Hematopoietic multipotent progenitor cell treated with erythropoietin and hydrocortisone succinate and interleukin-3 and kit ligand, for 8 days (in vitro differentiated cells): ENCODE data around the gene RAB34.

Experiments used
- DNase-seq: peaks from one replicate; pipeline ENCODE4 v3.0.0-alpha.2; 2015

RAB34 gene, protein sequence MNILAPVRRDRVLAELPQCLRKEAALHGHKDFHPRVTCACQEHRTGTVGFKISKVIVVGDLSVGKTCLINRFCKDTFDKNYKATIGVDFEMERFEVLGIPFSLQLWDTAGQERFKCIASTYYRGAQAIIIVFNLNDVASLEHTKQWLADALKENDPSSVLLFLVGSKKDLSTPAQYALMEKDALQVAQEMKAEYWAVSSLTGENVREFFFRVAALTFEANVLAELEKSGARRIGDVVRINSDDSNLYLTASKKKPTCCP

DNA sequence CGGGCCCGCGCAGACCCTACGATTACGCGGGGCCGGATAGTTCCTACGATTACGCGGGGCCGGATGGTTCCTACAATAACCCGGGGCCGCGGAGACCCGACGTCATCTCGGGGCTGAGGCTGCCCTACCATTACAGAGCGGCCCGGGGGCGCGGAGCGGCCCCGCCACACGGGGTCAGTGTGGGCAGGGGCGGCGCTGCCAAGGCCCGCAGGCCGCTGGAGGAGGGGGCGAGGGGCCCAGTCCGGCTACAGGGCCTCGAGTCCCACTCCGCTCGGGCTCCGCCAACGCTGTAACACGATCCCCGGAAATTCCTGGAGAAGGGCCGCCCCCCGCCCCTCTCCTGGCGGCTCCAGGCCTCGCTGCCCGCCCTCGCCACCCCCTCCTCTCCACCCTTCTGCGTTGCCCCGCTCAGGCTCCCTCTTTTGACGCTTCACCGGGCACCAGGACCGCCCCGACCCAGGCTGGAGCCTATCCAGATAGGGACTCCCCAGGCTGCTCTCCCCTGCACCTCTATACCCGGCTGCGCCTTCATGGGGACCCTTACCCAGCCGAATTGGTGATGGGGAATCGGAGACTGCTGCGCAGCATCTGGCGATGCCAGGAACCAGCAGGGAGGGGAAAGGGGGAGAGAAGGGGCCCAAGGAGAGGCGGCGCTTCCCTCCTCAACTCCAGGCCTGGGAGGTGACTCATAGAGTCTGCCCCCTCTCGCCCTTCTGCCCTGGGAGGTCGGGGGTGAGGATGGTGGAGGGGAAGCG lies at the start of gene RAB34:
Gene RAB34 (minus strand): TSS at position 291 of the 755 bp plus-strand sequence. CDS start 602 bp downstream, outside the sequence.
- DNase-seq, result no peak

GRCh38 chr17:28765038-28765437 lies 47.4 kb upstream of the RAB34 start:
- DNase-seq, result no peak

GRCh38 chr17:28763804-28764266 lies 46.2 kb upstream of the RAB34 start:
- peak; percentile 89 for DNase-seq

- no peak for DNase-seq
Observed at GRCh38 chr17:28763137-28763799, 45.6 kb upstream of the RAB34 start.

DNA sequence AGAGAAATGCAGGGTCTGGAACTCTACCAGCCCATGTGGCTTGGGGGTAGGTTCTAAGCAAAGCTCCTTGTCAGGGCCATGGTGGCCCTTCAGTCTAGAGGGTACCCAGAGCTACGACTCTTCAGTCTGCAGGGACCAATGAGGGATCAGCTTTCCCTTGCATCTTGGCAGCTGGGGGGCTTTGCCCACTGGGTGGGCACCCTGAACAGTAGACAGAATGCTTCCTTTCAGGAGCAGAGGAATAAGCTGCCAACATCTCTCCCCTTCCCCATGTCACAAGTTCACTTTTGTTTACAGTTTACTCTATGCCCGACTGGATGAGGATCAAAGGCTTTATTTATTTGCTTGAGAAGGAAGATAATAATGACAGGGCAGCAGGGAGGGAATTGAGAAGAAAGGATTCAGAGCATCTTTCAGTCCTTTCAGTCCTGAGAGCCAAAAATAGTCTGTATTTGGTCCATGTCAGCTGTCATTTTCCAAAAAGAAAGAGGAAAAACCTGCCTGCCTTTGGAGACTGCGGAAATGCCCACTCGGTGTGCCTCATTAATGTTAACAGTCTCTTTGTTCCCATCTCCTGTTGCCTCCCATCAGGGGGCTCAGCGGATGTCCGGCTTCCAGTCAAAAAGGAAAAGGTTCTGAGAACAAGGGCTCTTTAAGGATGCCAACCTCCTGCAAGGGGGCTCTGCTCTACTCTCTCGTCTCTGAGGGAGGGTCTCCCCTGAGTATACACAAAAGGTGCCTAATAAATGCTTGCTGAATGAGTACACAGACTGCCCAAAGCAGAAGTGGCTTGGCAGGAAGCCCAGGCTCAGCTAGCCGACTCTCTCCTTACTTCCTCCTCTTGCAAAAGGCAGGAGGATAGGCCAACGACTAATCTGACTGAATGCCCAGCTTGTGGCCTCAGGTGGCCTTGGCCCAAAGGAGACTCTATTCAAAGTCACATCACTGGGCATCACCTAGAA lies 43.2 kb upstream of the RAB34 start:
- DNase-seq, result peak; percentile 42

- DNase-seq, result no peak
Observed at GRCh38 chr17:28759256-28759865, 41.7 kb upstream of the RAB34 start.

GRCh38 chr17:28758411-28759121 lies 40.9 kb upstream of the RAB34 start:
- no peak for DNase-seq

GRCh38 chr17:28756049-28756804 lies 38.6 kb upstream of the RAB34 start:
- no peak for DNase-seq

DNA sequence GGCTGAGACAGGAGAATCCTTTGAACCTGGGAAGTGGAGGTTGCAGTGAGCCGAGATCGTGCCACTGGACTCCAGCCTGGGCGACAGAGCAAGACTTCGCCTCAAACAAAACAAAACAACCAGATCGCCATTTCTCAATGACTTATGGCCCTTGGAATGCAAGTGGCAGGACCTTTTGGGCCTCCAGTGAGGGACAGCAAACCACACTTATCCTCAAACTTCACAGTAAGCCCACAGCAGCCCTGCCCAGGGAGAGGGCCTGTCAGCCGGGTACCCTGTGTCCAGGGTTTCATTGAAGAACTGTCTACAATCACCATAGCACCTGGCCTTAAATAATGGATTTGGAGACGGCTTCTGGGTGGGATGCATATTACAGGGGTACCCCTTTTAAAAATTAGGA lies 37.8 kb upstream of the RAB34 start:
- DNase-seq, result no peak

- no peak for DNase-seq
Observed at GRCh38 chr17:28751600-28752366, 34.1 kb upstream of the RAB34 start.

GRCh38 chr17:28750178-28751047 lies 32.7 kb upstream of the RAB34 start:
- DNase-seq, result peak; percentile 92

DNA sequence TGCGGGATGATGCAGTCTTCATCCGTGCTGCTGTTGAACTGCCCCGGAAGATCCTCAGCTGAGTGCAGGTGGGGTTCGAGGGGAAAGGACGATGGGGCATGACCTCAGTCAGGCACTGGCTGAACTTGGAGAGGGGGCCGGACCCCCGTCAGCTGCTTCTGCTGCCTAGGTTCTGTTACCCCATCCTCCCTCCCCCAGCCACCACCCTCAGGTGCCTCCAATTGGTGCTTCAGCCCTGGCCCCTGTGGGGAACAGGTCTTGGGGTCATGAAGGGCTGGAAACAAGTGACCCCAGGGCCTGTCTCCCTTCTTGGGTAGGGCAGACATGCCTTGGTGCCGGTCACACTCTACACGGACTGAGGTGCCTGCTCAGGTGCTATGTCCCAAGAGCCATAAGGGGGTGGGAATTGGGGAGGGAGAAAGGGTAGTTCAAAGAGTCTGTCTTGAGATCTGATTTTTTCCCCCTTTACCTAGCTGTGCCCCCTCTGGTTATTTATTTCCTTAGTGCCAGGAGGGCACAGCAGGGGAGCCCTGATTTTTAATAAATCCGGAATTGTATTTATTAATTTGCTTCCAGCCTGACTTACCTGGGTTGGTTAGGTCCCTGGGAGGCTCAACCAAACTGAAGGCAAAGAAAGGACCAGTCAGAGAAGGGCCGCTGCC lies 32.0 kb upstream of the RAB34 start:
- DNase-seq, result no peak

DNA sequence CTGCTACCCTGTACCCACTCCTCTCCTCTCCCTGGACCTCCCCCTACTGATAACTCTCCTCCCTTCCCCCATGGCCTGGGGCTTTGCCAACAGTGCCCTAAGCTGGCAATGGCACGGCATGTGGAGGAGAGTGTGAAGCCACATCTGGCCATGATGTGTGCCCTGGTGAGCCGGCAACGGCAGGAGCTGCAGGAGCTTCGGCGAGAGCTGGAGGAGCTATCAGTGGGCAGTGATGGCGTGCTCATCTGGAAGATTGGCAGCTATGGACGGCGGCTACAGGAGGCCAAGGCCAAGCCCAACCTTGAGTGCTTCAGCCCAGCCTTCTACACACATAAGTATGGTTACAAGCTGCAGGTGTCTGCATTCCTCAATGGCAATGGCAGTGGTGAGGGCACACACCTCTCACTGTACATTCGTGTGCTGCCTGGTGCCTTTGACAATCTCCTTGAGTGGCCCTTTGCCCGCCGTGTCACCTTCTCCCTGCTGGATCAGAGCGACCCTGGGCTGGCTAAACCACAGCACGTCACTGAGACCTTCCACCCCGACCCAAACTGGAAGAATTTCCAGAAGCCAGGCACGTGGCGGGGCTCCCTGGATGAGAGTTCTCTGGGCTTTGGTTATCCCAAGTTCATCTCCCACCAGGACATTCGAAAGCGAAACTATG lies 31.3 kb upstream of the RAB34 start:
- no peak for DNase-seq

DNA sequence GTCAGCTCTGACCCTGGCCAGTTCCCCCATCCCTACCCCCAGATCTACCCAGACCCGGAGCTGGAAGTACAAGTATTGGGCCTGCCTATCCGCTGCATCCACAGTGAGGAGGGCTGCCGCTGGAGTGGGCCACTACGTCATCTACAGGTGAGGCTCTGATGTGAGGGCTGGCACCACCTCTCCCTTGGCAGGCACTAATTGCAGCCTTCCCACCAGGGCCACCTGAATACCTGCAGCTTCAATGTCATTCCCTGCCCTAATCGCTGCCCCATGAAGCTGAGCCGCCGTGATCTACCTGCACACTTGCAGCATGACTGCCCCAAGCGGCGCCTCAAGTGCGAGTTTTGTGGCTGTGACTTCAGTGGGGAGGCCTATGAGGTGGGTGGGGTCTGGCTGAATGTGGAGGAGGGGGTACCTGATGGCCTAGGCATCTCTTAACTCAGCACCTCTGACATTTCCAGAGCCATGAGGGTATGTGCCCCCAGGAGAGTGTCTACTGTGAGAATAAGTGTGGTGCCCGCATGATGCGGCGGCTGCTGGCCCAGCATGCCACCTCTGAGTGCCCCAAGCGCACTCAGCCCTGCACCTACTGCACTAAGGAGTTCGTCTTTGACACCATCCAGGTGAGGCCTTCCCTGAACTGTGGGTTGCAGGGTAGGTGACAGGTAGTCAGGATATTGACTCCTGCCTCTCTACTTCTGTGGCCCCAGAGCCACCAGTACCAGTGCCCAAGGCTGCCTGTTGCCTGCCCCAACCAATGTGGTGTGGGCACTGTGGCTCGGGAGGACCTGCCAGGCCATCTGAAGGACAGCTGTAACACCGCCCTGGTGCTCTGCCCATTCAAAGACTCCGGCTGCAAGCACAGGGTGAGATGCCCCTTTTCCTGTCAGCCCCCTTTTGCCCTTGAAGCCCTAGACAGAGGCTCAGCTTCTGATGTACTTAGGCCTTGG lies 30.4 kb upstream of the RAB34 start:
- no peak for DNase-seq

DNA sequence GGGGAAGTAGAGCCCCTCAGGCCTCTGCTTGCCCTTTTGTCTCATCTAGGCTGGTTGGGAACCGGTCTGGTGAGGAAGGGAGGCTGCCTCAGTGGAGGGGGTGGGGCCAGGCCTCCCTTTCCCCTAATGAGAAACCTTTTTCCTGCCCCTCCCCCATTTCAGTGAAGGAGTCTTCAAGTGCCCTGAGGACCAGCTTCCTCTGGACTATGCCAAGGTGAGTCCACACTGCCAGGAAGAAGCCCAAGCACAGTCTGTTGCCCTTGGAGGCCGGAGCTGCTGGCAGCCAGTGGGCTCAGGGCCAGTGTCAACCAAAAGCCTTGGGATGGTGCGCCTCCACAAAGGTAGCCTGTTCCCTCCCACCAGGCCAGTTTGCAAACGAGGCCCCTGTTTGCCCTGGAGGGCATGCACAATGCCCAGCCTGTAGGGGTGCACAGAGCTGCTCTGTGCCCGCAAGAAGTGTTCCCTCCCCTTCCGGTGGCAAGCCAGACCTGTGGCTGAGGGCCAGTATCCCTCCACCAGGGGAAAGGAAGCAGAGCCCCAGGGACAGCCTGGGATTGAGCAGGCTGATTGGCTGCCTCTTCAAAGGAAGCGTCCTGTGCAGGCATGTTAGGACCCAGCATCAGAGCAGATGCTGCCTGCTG lies 29.5 kb upstream of the RAB34 start:
- DNase-seq, result no peak

GRCh38 chr17:28746611-28747050 lies 29.0 kb upstream of the RAB34 start:
- no peak for DNase-seq
